Astrocyte (in vitro differentiated cells and primary cell): ENCODE results near the gene MEGF11. TPM values are rescaled to one million over a fixed set of nuclear protein-coding genes. Genes with fewer than 3 reads are reported as not detected.
"Not testable (repeated sequence)": the region's sequence is repeated elsewhere in the genome, so short reads cannot be mapped to it uniquely, and the experiment has no call there.

Source experiments
- DNase-seq: peaks from one replicate; pipeline ENCODE4 v3.0.0-alpha.2; 2010; ENCODE audit warnings: low read depth
- FAIRE-seq: peaks from 2 replicates; lab custom pipeline; 2011; peaks lifted over from hg19 to GRCh38; lab: Jason Lieb, UNC
- H2AFZ ChIP-seq: 2 replicates; pipeline ENCODE4 v1.6.0; 2012; ENCODE audit warnings: low read depth, low read length, inconsistent platforms
- H3K27ac ChIP-seq: 2 replicates; pipeline ENCODE4 v1.5.1; 2011; ENCODE audit warnings: low read depth, low read length, inconsistent platforms
- H3K27me3 ChIP-seq: 2 replicates; pipeline ENCODE4 v1.6.0; 2011; ENCODE audit warnings: low read length, inconsistent platforms; ENCODE audit not compliant: insufficient read depth
- H3K36me3 ChIP-seq: 2 replicates; pipeline ENCODE4 v1.5.1; 2011; ENCODE audit warnings: low read length, inconsistent platforms; ENCODE audit not compliant: insufficient read depth
- H3K4me1 ChIP-seq: 2 replicates; pipeline ENCODE4 v1.5.1; 2011; ENCODE audit warnings: low read length, inconsistent platforms; ENCODE audit not compliant: insufficient read depth
- H3K4me2 ChIP-seq: 2 replicates; pipeline ENCODE4 v1.6.0; 2012; ENCODE audit warnings: low read length, inconsistent platforms
- H3K4me3 ChIP-seq: 2 replicates; pipeline ENCODE4 v1.5.1; 2011; ENCODE audit warnings: low read depth, mild to moderate bottlenecking, low read length, inconsistent platforms; ENCODE audit not compliant: insufficient read depth
- H3K79me2 ChIP-seq: 2 replicates; pipeline ENCODE4 v1.6.0; 2012; ENCODE audit warnings: mild to moderate bottlenecking, low read length, inconsistent platforms; ENCODE audit not compliant: insufficient read depth
- H3K9ac ChIP-seq: 2 replicates; pipeline ENCODE4 v1.6.0; 2012; ENCODE audit warnings: mild to moderate bottlenecking, low read length, inconsistent platforms
- H3K9me3 ChIP-seq: 2 replicates; pipeline ENCODE4 v1.5.1; 2012; ENCODE audit warnings: low read depth, mild to moderate bottlenecking, low read length, inconsistent platforms; ENCODE audit not compliant: insufficient read depth
- H4K20me1 ChIP-seq: 2 replicates; pipeline ENCODE4 v1.6.0; 2012; ENCODE audit warnings: low read length, inconsistent platforms; ENCODE audit not compliant: insufficient read depth
- H3K27ac Mint-ChIP-seq: one replicate; pipeline ENCODE4 v1.8.0; 2021; ENCODE audit warnings: mild to moderate bottlenecking, mixed read lengths; ENCODE audit not compliant: unreplicated experiment
- H3K27me3 Mint-ChIP-seq: one replicate; pipeline ENCODE4 v1.8.0; 2021; ENCODE audit warnings: low read depth, mixed read lengths; ENCODE audit not compliant: unreplicated experiment
- H3K36me3 Mint-ChIP-seq: one replicate; pipeline ENCODE4 v1.8.0; 2021; ENCODE audit warnings: low read depth, mixed read lengths; ENCODE audit not compliant: unreplicated experiment
- H3K4me1 Mint-ChIP-seq: one replicate; pipeline ENCODE4 v1.8.0; 2021; ENCODE audit warnings: low read depth, mixed read lengths; ENCODE audit not compliant: unreplicated experiment
- H3K4me3 Mint-ChIP-seq: one replicate; pipeline ENCODE4 v1.8.0; 2021; ENCODE audit warnings: mild to moderate bottlenecking, moderate library complexity, mixed read lengths; ENCODE audit not compliant: unreplicated experiment
- H3K9me3 Mint-ChIP-seq: one replicate; pipeline ENCODE4 v1.8.0; 2021; ENCODE audit warnings: mild to moderate bottlenecking, mixed read lengths; ENCODE audit not compliant: unreplicated experiment
- EZH2 ChIP-seq: IDR thresholded peaks from 2 replicates; pipeline ENCODE4 v1.6.1; 2012; ENCODE audit warnings: mild to moderate bottlenecking, low read length, inconsistent platforms; ENCODE audit not compliant: insufficient read depth
- total RNA-seq: library from RNA; stranded (reverse); gene quantifications from 2 replicates; pipeline ENCODE4 v1.2.1, GENCODE V29; 2021
- TF ChIP-seq, protein P1 (sequence below): IDR thresholded peaks from 2 replicates; pipeline ENCODE4 v1.5.1; 2011; ENCODE audit warnings: low read depth, mild to moderate bottlenecking, inconsistent platforms, low read length, moderate library complexity; ENCODE audit not compliant: insufficient read depth

Gene MEGF11
- total RNA-seq, 1 donor from 2014 or later = 0.16 TPM

DNA sequence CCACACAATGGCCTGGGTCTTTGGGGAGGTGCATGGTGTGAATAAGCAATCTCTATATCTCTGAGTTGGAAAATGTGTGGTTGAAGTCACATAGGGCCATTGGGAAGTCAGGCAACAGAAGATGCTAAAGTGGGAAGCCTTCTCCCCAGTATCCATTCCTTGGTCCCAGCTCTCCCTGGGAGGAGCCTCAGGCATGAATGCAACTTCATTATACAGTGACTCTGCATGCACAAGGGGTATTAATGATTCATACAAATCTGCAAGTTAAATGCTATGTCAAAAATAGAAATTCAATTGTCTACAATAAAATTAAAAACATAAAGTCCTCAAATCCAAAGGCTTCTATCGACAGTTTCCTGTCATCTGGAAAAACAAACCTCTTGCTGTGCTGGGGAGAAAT lies 275.4 kb downstream of the MEGF11 start:
- Histone ChIP-seq H3K36me3 (no peaks in the 10 kb centered on the region), H3K79me2 (no peaks in the 10 kb centered on the region), H3K27ac (no peak overlapping the region), H3K4me1 (no peaks in the 10 kb centered on the region), H2AFZ (no peak overlapping the region), H4K20me1 (no peaks in the 10 kb centered on the region), H3K27me3 (peaks cover 12% of the 10 kb centered on the region), H3K9ac (no peak overlapping the region), H3K9me3 (no peaks in the 10 kb centered on the region), H3K4me3 (no peak overlapping the region), H3K4me2 (no peak overlapping the region)
- Mint-ChIP-seq H3K27me3 (peaks cover 33% of the 10 kb centered on the region), H3K36me3 (no peaks in the 10 kb centered on the region), H3K9me3 (no peaks in the 10 kb centered on the region), H3K4me1 (peaks cover 20% of the 10 kb centered on the region), H3K27ac (no peak overlapping the region), H3K4me3 (no peak overlapping the region)
- DNase-seq (no peak), FAIRE-seq (no peak)
- TF ChIP-seq EZH2 = no peak
- TF ChIP-seq, protein P1, sequence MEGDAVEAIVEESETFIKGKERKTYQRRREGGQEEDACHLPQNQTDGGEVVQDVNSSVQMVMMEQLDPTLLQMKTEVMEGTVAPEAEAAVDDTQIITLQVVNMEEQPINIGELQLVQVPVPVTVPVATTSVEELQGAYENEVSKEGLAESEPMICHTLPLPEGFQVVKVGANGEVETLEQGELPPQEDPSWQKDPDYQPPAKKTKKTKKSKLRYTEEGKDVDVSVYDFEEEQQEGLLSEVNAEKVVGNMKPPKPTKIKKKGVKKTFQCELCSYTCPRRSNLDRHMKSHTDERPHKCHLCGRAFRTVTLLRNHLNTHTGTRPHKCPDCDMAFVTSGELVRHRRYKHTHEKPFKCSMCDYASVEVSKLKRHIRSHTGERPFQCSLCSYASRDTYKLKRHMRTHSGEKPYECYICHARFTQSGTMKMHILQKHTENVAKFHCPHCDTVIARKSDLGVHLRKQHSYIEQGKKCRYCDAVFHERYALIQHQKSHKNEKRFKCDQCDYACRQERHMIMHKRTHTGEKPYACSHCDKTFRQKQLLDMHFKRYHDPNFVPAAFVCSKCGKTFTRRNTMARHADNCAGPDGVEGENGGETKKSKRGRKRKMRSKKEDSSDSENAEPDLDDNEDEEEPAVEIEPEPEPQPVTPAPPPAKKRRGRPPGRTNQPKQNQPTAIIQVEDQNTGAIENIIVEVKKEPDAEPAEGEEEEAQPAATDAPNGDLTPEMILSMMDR = no peak

- H3K36me3 Mint-ChIP-seq, H3K27ac ChIP-seq, H3K4me2 ChIP-seq, H3K79me2 ChIP-seq, FAIRE-seq, H3K27ac Mint-ChIP-seq, H2AFZ ChIP-seq, H3K9ac ChIP-seq, H3K9me3 Mint-ChIP-seq, H3K4me1 ChIP-seq, H3K36me3 ChIP-seq, H3K4me3 ChIP-seq, H3K9me3 ChIP-seq, H4K20me1 ChIP-seq, H3K27me3 ChIP-seq, DNase-seq, H3K4me3 Mint-ChIP-seq: not testable (repeated sequence)
- Mint-ChIP-seq H3K4me1 (peaks cover 11% of the 10 kb centered on the region), H3K27me3 (peaks cover 22% of the 10 kb centered on the region)
These were observed 277.4 kb downstream of the MEGF11 start for GRCh38 chr15:65976196-65976595.

- no peak overlapping the region for H2AFZ ChIP-seq
- H3K27me3 Mint-ChIP-seq = peaks cover 32% of the 10 kb centered on the region
- no peak overlapping the region for H3K4me3 ChIP-seq
- no peaks in the 10 kb centered on the region for H3K4me1 ChIP-seq
- H3K9ac ChIP-seq = no peak overlapping the region
- DNase-seq (no peak), FAIRE-seq (no peak)
- H3K4me2 ChIP-seq = no peak overlapping the region
- H3K36me3 ChIP-seq = no peaks in the 10 kb centered on the region
- H3K4me1 Mint-ChIP-seq = peaks cover 17% of the 10 kb centered on the region
- H3K4me3 Mint-ChIP-seq = no peak overlapping the region
- TF ChIP-seq, protein P1 = no peak
- TF ChIP-seq EZH2 = no peak
- H3K9me3 ChIP-seq = no peaks in the 10 kb centered on the region
- no peaks in the 10 kb centered on the region for H4K20me1 ChIP-seq
- H3K27me3 ChIP-seq = peaks cover 21% of the 10 kb centered on the region
- H3K79me2 ChIP-seq = no peaks in the 10 kb centered on the region
- H3K9me3 Mint-ChIP-seq = peaks cover 2% of the 10 kb centered on the region
- no peaks in the 10 kb centered on the region for H3K36me3 Mint-ChIP-seq
- no peak overlapping the region for H3K27ac Mint-ChIP-seq
- H3K27ac ChIP-seq = no peak overlapping the region
These were observed 281.9 kb downstream of the MEGF11 start for GRCh38 chr15:65971741-65971995.
